Mesendoderm (in vitro differentiated cells): ENCODE data around the gene SERINC2. TPM values are rescaled to one million over a fixed set of nuclear protein-coding genes. Genes with fewer than 3 reads are reported as not detected.

Source experiments
- DNase-seq: peaks from one replicate; pipeline ENCODE4 v3.0.0; 2013
- H2AK5ac ChIP-seq: 2 replicates; pipeline ENCODE4 v1.6.1; 2013; ENCODE audit warnings: low read length, inconsistent platforms
- H2BK120ac ChIP-seq: 2 replicates; pipeline ENCODE4 v1.6.1; 2013; ENCODE audit warnings: low read depth, mild to moderate bottlenecking, low read length, moderate library complexity, mixed read lengths
- H2BK15ac ChIP-seq: replicated peaks from 2 replicates; pipeline ENCODE4 v1.6.1; 2013; ENCODE audit warnings: low read depth, mild to moderate bottlenecking, moderate library complexity
- H2BK5ac ChIP-seq: 2 replicates; pipeline ENCODE4 v1.6.1; 2013; ENCODE audit warnings: low read length, inconsistent platforms
- H3K18ac ChIP-seq: 2 replicates; pipeline ENCODE4 v1.6.1; 2013; ENCODE audit warnings: mild to moderate bottlenecking, low read length, mixed read lengths
- H3K23ac ChIP-seq: one replicate; pipeline ENCODE4 v1.6.1; 2013; ENCODE audit warnings: low read length
- H3K27ac ChIP-seq: 2 replicates; pipeline ENCODE4 v1.5.1; 2013; ENCODE audit warnings: low read depth, mild to moderate bottlenecking, inconsistent platforms, low read length, moderate library complexity
- H3K27me3 ChIP-seq: 2 replicates; pipeline ENCODE4 v1.6.1; 2013; ENCODE audit warnings: low read length, control low read depth, mild to moderate bottlenecking, inconsistent platforms; ENCODE audit not compliant: insufficient read depth, poor library complexity
- H3K36me3 ChIP-seq: 2 replicates; pipeline ENCODE4 v1.6.1; 2013; ENCODE audit warnings: low read length, inconsistent platforms; ENCODE audit not compliant: control insufficient read depth, insufficient read depth
- H3K4ac ChIP-seq: one replicate; pipeline ENCODE4 v1.6.1; 2013; ENCODE audit warnings: low read depth, mild to moderate bottlenecking, low read length, moderate library complexity
- H3K4me1 ChIP-seq: 2 replicates; pipeline ENCODE4 v1.6.1; 2013; ENCODE audit warnings: low read depth, low read length, inconsistent platforms; ENCODE audit not compliant: control insufficient read depth
- H3K4me2 ChIP-seq: 2 replicates; pipeline ENCODE4 v1.6.1; 2013; ENCODE audit warnings: low read length
- H3K4me3 ChIP-seq: 2 replicates; pipeline ENCODE4 v1.5.1; 2013; ENCODE audit warnings: mild to moderate bottlenecking, low read length
- H3K56ac ChIP-seq: one replicate; pipeline ENCODE4 v1.6.1; 2013; ENCODE audit warnings: low read length
- H3K79me1 ChIP-seq: 2 replicates; pipeline ENCODE4 v1.6.1; 2013; ENCODE audit warnings: low read length, inconsistent platforms
- H3K79me2 ChIP-seq: 2 replicates; pipeline ENCODE4 v1.6.1; 2013; ENCODE audit warnings: mild to moderate bottlenecking, low read length; ENCODE audit not compliant: control insufficient read depth, insufficient read depth
- H3K9ac ChIP-seq: 2 replicates; pipeline ENCODE4 v1.6.1; 2013; ENCODE audit warnings: low read length, inconsistent platforms
- H4K5ac ChIP-seq: one replicate; pipeline ENCODE4 v1.6.1; 2013; ENCODE audit warnings: low read length
- H4K8ac ChIP-seq: one replicate; pipeline ENCODE4 v1.6.1; 2013; ENCODE audit warnings: low read depth, mild to moderate bottlenecking, control low read depth, low read length, moderate library complexity
- WGBS: extraction: QIAGEN DNeasy Blood & Tissue Kit; methylation state at CpG from one replicate; pipeline ENCODE4 v1.1.7; 2013; ENCODE audit warnings: low lambda C conversion rate, missing lambda C conversion rate; ENCODE audit not compliant: insufficient coverage; ENCODE audit errors: extremely low coverage; 5-methylcytosine and 5-hydroxymethylcytosine counted together
- polyA plus RNA-seq, 2 experiments: library from polyadenylated mRNA; stranded (reverse); fragments of 200-250 nt; gene quantifications; one replicate each; pipeline ENCODE4 v1.2.3, GENCODE V29; 2013

The SERINC2 gene
- polyA plus RNA-seq (2013, experiment 1 of 2), result 17.7 TPM
- polyA plus RNA-seq (2013, experiment 2 of 2), result 17.0 TPM

DNA sequence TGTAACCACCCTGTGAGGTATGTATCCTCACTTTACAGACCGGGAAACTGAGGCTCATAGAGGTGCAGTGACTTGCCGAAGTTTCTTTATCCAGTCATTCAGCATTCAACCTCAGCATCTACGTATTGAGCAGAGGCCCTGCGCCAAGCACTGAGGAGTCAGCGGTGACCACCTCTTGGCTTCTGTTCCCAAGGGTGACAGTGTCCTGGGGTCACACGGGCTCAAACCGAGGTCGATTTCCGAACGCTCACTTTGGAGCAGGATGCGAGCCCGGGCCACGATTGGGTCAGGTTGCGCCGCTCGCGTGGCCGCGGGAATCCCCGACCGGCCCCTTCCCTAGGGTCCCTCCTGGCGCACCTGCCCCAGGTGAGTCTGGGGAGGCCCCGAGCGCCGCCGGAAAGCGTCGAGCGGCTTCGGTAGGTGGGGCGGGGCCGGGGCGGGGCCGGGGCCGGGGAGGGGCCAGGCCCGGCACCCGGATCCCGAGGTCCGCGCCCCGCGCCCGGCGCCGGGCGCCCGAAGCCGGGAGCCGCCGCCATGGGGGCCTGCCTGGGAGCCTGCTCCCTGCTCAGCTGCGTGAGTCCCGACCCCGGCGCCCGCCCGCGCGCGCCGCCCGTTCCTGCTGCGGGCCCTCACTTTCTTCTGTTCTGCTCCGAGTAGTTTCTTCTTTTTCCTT is at the start of gene SERINC2:
Gene SERINC2, plus strand, starts transcription at position 482 of the 673 bp plus-strand sequence. Its CDS starts 53 bp downstream, at position 535.
- Histone ChIP-seq H3K27me3 (no peaks in the 10 kb centered on the region), H2BK15ac (no peak within 1 kb of the TSS), H2AK5ac (no peak within 1 kb of the TSS), H3K18ac (peak within 1 kb of the TSS; percentile 65), H4K8ac (no peak within 1 kb of the TSS), H3K23ac (peak within 1 kb of the TSS; percentile 98), H3K36me3 (no peaks in the 10 kb centered on the region), H3K9ac (peak within 1 kb of the TSS; percentile 96), H3K4ac (no peak within 1 kb of the TSS), H2BK120ac (no peak within 1 kb of the TSS), H2BK5ac (no peak within 1 kb of the TSS), H3K4me3 (peak within 1 kb of the TSS; percentile 90), H3K4me1 (peaks cover 4% of the 10 kb centered on the region), H3K27ac (no peak within 1 kb of the TSS), H3K56ac (peak within 1 kb of the TSS; percentile 94), H3K79me2 (no peaks in the 10 kb centered on the region), H3K4me2 (peak within 1 kb of the TSS; percentile 97), H3K79me1 (no peaks in the 10 kb centered on the region), H4K5ac (no peak within 1 kb of the TSS)
- WGBS, result no CpG with 5 or more reads among the region's 63 CpGs
- peak; percentile 42 for DNase-seq

DNA sequence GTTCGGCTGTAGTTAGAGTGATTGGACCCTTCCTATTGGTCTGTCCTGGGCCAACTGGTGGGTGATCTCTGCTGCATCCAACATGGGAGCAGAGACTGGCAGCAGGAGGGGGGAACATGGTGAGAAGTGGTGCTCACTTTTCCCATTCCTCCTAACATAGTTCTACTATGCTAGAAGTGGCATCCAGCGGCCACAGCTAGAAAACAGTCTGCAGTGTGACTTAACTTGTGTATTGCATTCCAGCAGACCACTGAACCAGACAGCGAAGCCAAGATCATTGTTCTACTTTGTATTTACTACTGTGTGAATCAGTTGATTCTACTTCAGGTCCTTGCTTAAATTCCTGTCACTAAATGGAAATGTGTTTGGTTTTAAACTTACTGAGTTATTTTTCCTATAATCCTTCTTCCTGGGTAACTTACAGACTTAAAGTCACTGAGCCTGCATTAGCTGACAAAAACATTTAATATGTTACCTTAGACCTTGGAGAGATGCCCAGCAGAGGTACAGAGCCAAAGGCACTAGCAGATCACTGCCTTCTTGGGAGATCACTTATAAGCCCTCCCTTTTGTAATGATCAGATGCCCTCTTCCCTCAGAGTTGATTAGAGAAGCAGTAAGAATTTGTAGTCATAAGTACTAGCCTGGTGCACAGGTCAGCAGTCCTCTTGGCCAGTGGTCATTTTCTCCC is 48.3 kb upstream of the SERINC2 start:
- H2BK15ac ChIP-seq, result no peak overlapping the region
- no peak overlapping the region for H4K5ac ChIP-seq
- no CpG with 5 or more reads among the region's 3 CpGs for WGBS
- H3K4me2 ChIP-seq, result no peak overlapping the region
- H3K27ac ChIP-seq, result no peak overlapping the region
- H3K9ac ChIP-seq, result no peak overlapping the region
- no peaks in the 10 kb centered on the region for H3K79me1 ChIP-seq
- H2BK120ac ChIP-seq, result no peak overlapping the region
- no peaks in the 10 kb centered on the region for H3K4me1 ChIP-seq
- no peaks in the 10 kb centered on the region for H3K79me2 ChIP-seq
- no peak overlapping the region for H3K23ac ChIP-seq
- no peak overlapping the region for H2AK5ac ChIP-seq
- no peak overlapping the region for H2BK5ac ChIP-seq
- no peak overlapping the region for H3K4me3 ChIP-seq
- no peak overlapping the region for H3K4ac ChIP-seq
- H4K8ac ChIP-seq, result no peak overlapping the region
- no peak for DNase-seq
- H3K36me3 ChIP-seq, result peaks cover 7% of the 10 kb centered on the region
- H3K18ac ChIP-seq, result no peak overlapping the region
- no peaks in the 10 kb centered on the region for H3K27me3 ChIP-seq
- H3K56ac ChIP-seq, result no peak overlapping the region

DNA sequence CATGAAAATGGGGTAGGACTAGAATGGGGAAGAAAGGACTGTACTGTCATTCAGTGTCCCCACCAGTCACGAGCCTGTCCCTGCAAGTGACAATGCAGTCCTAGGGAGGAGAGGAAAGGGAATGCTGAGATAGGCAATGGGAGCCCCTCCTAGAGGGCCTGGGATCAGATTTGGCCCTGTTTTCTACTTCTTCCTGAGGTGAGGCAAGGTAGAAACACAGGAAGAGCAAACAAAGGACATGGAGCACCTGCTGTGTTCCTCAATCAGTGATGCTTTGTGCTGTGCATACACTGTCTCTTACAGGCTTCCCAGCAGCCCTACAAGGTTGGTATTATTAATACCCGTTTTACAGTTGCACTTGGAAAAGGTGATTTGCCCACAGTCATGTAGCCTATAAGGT is 46.2 kb upstream of the SERINC2 start:
- no peak overlapping the region for H3K4me3 ChIP-seq
- no peak overlapping the region for H4K8ac ChIP-seq
- H3K79me2 ChIP-seq, result no peaks in the 10 kb centered on the region
- H3K36me3 ChIP-seq, result peaks cover 7% of the 10 kb centered on the region
- no peak overlapping the region for H3K4ac ChIP-seq
- H3K23ac ChIP-seq, result no peak overlapping the region
- no peak for DNase-seq
- H3K27ac ChIP-seq, result no peak overlapping the region
- no peak overlapping the region for H2BK15ac ChIP-seq
- no peak overlapping the region for H2AK5ac ChIP-seq
- no peaks in the 10 kb centered on the region for H3K4me1 ChIP-seq
- H3K27me3 ChIP-seq, result no peaks in the 10 kb centered on the region
- no peak overlapping the region for H3K9ac ChIP-seq
- H3K4me2 ChIP-seq, result no peak overlapping the region
- H3K56ac ChIP-seq, result no peak overlapping the region
- H3K18ac ChIP-seq, result no peak overlapping the region
- H2BK5ac ChIP-seq, result no peak overlapping the region
- no CpG with 5 or more reads among the region's 2 CpGs for WGBS
- H4K5ac ChIP-seq, result no peak overlapping the region
- no peaks in the 10 kb centered on the region for H3K79me1 ChIP-seq
- no peak overlapping the region for H2BK120ac ChIP-seq

DNA sequence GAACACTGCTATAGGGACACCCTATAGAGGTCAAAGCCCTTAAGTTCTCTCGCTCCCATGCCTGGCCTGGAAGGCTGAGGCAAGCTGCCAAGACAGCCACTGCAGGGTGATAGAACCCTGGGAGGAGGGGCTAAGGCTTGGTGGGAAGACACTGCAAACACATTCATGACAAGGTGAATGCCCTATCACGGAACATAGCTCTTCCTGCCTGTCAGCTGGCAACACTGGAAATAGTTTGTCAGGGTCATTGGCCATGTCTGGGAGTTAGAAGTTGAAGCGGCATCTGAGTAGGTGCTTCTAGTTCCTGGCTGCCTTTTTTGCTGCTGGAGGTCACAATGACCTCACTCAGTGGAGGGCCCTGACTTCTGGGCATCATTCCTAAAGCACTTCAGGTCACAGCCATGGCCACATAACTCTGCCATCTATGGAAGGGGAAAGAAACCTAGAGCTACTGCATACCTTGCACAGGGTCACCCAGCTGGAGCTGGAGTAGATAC is 44.4 kb upstream of the SERINC2 start:
- no peak overlapping the region for H3K4ac ChIP-seq
- no peak overlapping the region for H2BK120ac ChIP-seq
- no peaks in the 10 kb centered on the region for H3K27me3 ChIP-seq
- H2AK5ac ChIP-seq, result no peak overlapping the region
- no CpG with 5 or more reads among the region's 3 CpGs for WGBS
- no peak overlapping the region for H2BK15ac ChIP-seq
- H2BK5ac ChIP-seq, result no peak overlapping the region
- no peaks in the 10 kb centered on the region for H3K79me2 ChIP-seq
- peaks cover 3% of the 10 kb centered on the region for H3K4me1 ChIP-seq
- no peak overlapping the region for H3K18ac ChIP-seq
- no peak overlapping the region for H3K4me2 ChIP-seq
- no peak overlapping the region for H4K8ac ChIP-seq
- DNase-seq, result no peak
- no peak overlapping the region for H3K27ac ChIP-seq
- no peak overlapping the region for H4K5ac ChIP-seq
- H3K9ac ChIP-seq, result no peak overlapping the region
- H3K23ac ChIP-seq, result no peak overlapping the region
- H3K36me3 ChIP-seq, result peaks cover 7% of the 10 kb centered on the region
- no peak overlapping the region for H3K56ac ChIP-seq
- H3K79me1 ChIP-seq, result no peaks in the 10 kb centered on the region
- H3K4me3 ChIP-seq, result no peak overlapping the region

DNA sequence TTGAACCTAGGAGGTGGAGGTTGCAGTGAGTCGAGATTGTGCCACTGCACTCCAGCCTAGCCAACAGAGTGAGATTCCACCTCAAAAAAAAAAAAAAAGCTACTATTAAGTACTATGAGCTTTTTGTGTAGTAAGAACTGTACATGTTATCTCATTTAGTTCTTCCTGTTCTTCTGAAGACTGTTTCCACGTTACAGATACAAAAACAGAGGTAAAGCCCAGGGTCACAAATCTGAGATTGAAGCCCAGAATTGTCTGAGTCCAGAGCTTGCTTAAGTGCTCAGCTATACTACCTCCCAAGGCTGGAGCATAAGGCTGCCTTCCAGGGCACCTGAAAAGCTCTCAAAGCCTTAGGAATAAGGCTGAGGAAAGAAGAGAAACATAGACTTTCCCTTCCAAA is 43.0 kb upstream of the SERINC2 start:
- WGBS, result no CpG with 5 or more reads among the region's 2 CpGs
- Histone ChIP-seq H2BK5ac (no peak overlapping the region), H3K18ac (no peak overlapping the region)

More for the DNA sequence above, 43.0 kb upstream of the SERINC2 start:
- Histone ChIP-seq H3K79me1 (no peaks in the 10 kb centered on the region), H3K79me2 (no peaks in the 10 kb centered on the region), H3K4me1 (peaks cover 3% of the 10 kb centered on the region), H3K9ac (no peak overlapping the region), H3K36me3 (peaks cover 4% of the 10 kb centered on the region), H3K4me2 (no peak overlapping the region), H2BK15ac (no peak overlapping the region), H3K23ac (no peak overlapping the region), H3K4ac (no peak overlapping the region), H4K8ac (no peak overlapping the region), H3K56ac (no peak overlapping the region), H2BK120ac (no peak overlapping the region), H2AK5ac (no peak overlapping the region), H3K27me3 (no peaks in the 10 kb centered on the region), H4K5ac (no peak overlapping the region), H3K27ac (no peak overlapping the region), H3K4me3 (no peak overlapping the region)
- DNase-seq, result no peak
